HG03378 (cell line): ENCODE measurements around the gene POU5F2.

Experiments
- ATAC-seq: cut with Tn5 transposase; IDR thresholded peaks from one replicate; pipeline ENCODE4 v1.9.1; 2021; ENCODE audit warnings: mild to moderate bottlenecking, moderate library complexity; ENCODE audit not compliant: unreplicated experiment

Gene POU5F2

DNA sequence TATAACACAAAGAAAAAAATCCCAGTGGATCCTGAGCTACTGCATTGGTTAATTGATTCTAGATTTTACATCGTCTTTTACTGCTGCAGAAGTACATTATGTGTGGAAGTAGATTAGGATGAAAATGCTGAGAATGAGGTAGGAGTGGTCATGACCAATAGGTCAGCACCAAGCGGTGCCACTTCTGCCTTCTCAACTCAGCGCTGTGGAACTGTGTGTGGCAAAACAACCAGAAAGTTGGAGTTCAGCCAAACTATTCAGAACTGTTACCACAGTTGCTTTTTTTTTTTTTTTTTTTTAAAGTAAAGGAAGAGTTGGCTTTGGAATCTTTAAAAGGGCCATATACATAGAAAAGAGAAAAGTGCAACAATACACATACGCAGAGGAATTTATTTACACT is 24.2 kb downstream of the POU5F2 start:
- ATAC-seq = no peak

GRCh38 chr5:93716453-93716852 is 24.9 kb downstream of the POU5F2 start:
- no peak for ATAC-seq

GRCh38 chr5:93715761-93716160 is 25.6 kb downstream of the POU5F2 start:
- ATAC-seq = no peak

GRCh38 chr5:93715327-93715726 is 26.1 kb downstream of the POU5F2 start:
- no peak for ATAC-seq

DNA sequence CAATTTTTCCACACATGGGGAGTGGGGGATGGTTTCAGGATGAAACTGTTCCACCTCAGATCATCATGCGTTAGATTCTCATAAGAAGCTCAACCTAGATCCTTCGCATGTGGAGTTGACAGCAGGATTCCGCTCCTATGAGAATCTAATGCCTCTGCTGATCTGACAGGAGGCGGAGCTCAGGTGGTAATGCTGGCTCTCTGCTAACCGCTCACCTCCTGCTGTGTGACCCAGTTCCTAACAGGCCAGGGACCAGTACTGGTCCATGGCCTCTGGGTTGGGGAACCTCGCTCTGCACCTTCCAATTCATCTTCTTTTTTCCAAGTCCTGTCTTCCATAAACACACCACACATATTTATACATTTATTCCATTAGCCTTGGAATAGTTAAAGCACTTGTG is 33.0 kb downstream of the POU5F2 start:
- ATAC-seq = no peak

- no peak for ATAC-seq
These were observed 35.5 kb downstream of the POU5F2 start for GRCh38 chr5:93705896-93706295.

- ATAC-seq = no peak
These were observed 36.4 kb downstream of the POU5F2 start for GRCh38 chr5:93704996-93705395.

DNA sequence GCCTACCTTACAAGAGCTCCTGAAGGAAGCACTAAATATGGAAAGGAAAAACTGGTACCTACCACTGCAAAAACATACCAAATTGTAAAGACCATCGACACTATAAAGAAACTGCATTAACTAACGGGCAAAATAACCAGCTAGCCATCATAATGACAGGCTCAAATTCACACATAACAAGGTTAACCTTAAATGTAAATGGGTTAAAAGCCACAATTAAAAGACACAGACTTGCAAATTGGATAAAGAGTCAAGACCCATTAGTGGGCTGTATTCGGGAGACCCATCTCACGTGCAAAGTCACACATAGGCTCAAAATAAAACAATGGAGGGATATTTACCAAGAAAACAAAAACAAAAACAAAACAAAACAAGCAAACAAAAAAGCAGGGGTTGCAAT is 49.4 kb downstream of the POU5F2 start:
- no peak for ATAC-seq
